Measurements from ENCODE around the gene VASN. TPM values are rescaled to one million over a fixed set of nuclear protein-coding genes. Genes with fewer than 3 reads are reported as not detected.
A peak's percentile ranks its signal among the peaks of the same experiment; 100 is the strongest.

Gene VASN
- total and polyA plus RNA-seq, 7 donors: 0.46 to 10.2 (median 7.1) TPM

GRCh38 chr16:4344983-4345835, 26.4 kb upstream of the VASN start:
- Histone ChIP-seq H3K27me3 (no peaks in the 10 kb centered on the region), H3K4me1 (peaks cover 0 to 34% (median 18%) of the 10 kb centered on the region in 4 donors), H3K36me3 (peaks cover 0 to 11% (median 3%) of the 10 kb centered on the region in 4 donors), H3K27ac (peak overlapping the region in 1 of 4 donors; percentile 34), H3K4me3 (no peak overlapping the region), H3K9me3 (no peaks in the 10 kb centered on the region)
- WGBS, 2 donors: 76 to 90% methylated on average over 26 of the region's 26 CpGs
- intact Hi-C loops (cut with DNase I): no loop called here
- peak; percentile 65 for DNase-seq
- no peak for TF ChIP-seq POLR2AphosphoS5 (IDR thresholded peaks at IDR 0.05)
- no peak for TF ChIP-seq EP300 (IDR thresholded peaks at IDR 0.05)
- TF ChIP-seq CTCF (IDR thresholded peaks at IDR 0.05): no peak
- no peak for TF ChIP-seq POLR2A (IDR thresholded peaks at IDR 0.05)

GRCh38 chr16:4345836-4346781, 25.5 kb upstream of the VASN start:
- H3K36me3 ChIP-seq: peaks cover 0 to 6% (median 2%) of the 10 kb centered on the region in 4 donors
- 40 to 73% methylated on average over 14 of the region's 14 CpGs for WGBS, 2 donors
- no peaks in the 10 kb centered on the region for H3K9me3 ChIP-seq
- no peak overlapping the region for H3K4me3 ChIP-seq
- peaks cover 0 to 35% (median 19%) of the 10 kb centered on the region in 4 donors for H3K4me1 ChIP-seq
- no peak for DNase-seq
- peak overlapping the region in 1 of 4 donors; percentile 0 for H3K27ac ChIP-seq
- no peaks in the 10 kb centered on the region for H3K27me3 ChIP-seq
- TF ChIP-seq POLR2A (IDR thresholded peaks at IDR 0.05): no peak
- no peak for TF ChIP-seq POLR2AphosphoS5 (IDR thresholded peaks at IDR 0.05)
- no peak for TF ChIP-seq CTCF (IDR thresholded peaks at IDR 0.05)
- TF ChIP-seq EP300 (IDR thresholded peaks at IDR 0.05): no peak
- intact Hi-C loops (cut with DNase I): no loop called here

- H3K27me3 ChIP-seq: no peaks in the 10 kb centered on the region
- H3K36me3 ChIP-seq: no peaks in the 10 kb centered on the region
- TF ChIP-seq CTCF (IDR thresholded peaks at IDR 0.05) (no peak), POLR2AphosphoS5 (IDR thresholded peaks at IDR 0.05) (no peak), POLR2A (IDR thresholded peaks at IDR 0.05) (no peak), EP300 (IDR thresholded peaks at IDR 0.05) (no peak)
- H3K4me1 ChIP-seq: peaks cover 0 to 39% (median 22%) of the 10 kb centered on the region in 4 donors
- WGBS, 2 donors: 87% methylated on average over 8 of the region's 8 CpGs
- H3K27ac ChIP-seq: peak overlapping the region in 1 of 4 donors; percentile 55
- no peak overlapping the region for H3K4me3 ChIP-seq
- no peaks in the 10 kb centered on the region for H3K9me3 ChIP-seq
- DNase-seq: peak; percentile 66
- intact Hi-C loops (cut with DNase I): no loop called here
Measured at GRCh38 chr16:4347010-4347409, 24.6 kb upstream of the VASN start.

GRCh38 chr16:4347765-4348509, 23.7 kb upstream of the VASN start:
- DNase-seq: peak; percentile 60
- no peaks in the 10 kb centered on the region for H3K27me3 ChIP-seq
- peak overlapping the region in 1 of 4 donors; percentile 55 for H3K27ac ChIP-seq
- peaks cover 0 to 39% (median 22%) of the 10 kb centered on the region in 4 donors for H3K4me1 ChIP-seq
- TF ChIP-seq POLR2AphosphoS5 (IDR thresholded peaks at IDR 0.05) (no peak), POLR2A (IDR thresholded peaks at IDR 0.05) (no peak), CTCF (IDR thresholded peaks at IDR 0.05) (no peak), EP300 (IDR thresholded peaks at IDR 0.05) (no peak)
- no peaks in the 10 kb centered on the region for H3K36me3 ChIP-seq
- no peak overlapping the region for H3K4me3 ChIP-seq
- H3K9me3 ChIP-seq: no peaks in the 10 kb centered on the region
- 85 to 89% methylated on average over 17 of the region's 17 CpGs for WGBS, 2 donors
- intact Hi-C loops (cut with DNase I): no loop called here
